Measurements from ENCODE around the gene MORF4L1. TPM values are rescaled to one million over a fixed set of nuclear protein-coding genes. Genes with fewer than 3 reads are reported as not detected.

MORF4L1 gene
- total RNA-seq, 1 donor from 2014 or later = 398 TPM

GRCh38 chr15:78932258-78932808, 59.6 kb downstream of the MORF4L1 start:
- H3K4me2 ChIP-seq (ENCODE audit: low read length) = no peak overlapping the region
- H3K9me3 ChIP-seq (ENCODE audit: insufficient read depth, low read depth, low read length) = no peaks in the 10 kb centered on the region
- no peak for FAIRE-seq
- no peaks in the 10 kb centered on the region for H3K36me3 ChIP-seq (ENCODE audit: insufficient read depth, low read length)
- Mint-ChIP-seq H3K27me3 (ENCODE audit: low read depth, unreplicated experiment) (peaks cover 24% of the 10 kb centered on the region), H3K4me1 (ENCODE audit: low read depth, unreplicated experiment) (peaks cover 5% of the 10 kb centered on the region), H3K36me3 (ENCODE audit: low read depth, unreplicated experiment) (peaks cover 4% of the 10 kb centered on the region), H3K27ac (ENCODE audit: unreplicated experiment) (no peak overlapping the region), H3K4me3 (ENCODE audit: unreplicated experiment) (no peak overlapping the region), H3K9me3 (ENCODE audit: unreplicated experiment) (no peaks in the 10 kb centered on the region)
- peaks cover 11% of the 10 kb centered on the region for H3K4me1 ChIP-seq (ENCODE audit: insufficient read depth, low read length)
- no peak for DNase-seq (ENCODE audit: low read depth)
- H4K20me1 ChIP-seq (ENCODE audit: insufficient read depth, low read length) = peaks cover 5% of the 10 kb centered on the region
- no peak overlapping the region for H2AFZ ChIP-seq (ENCODE audit: low read depth, low read length)
- H3K4me3 ChIP-seq (ENCODE audit: insufficient read depth, low read depth, low read length) = no peak overlapping the region
- H3K9ac ChIP-seq (ENCODE audit: low read length) = no peak overlapping the region
- no peak overlapping the region for H3K27ac ChIP-seq (ENCODE audit: low read depth, low read length)
- H3K79me2 ChIP-seq (ENCODE audit: insufficient read depth, low read length) = no peaks in the 10 kb centered on the region
- H3K27me3 ChIP-seq (ENCODE audit: insufficient read depth, low read length) = no peaks in the 10 kb centered on the region
- TF ChIP-seq CTCF (IDR thresholded peaks at IDR 0.05; ENCODE audit: insufficient read depth, low read depth, low read length) (no peak), EZH2 (IDR thresholded peaks at IDR 0.05; ENCODE audit: insufficient read depth, low read length) (no peak)

- Histone ChIP-seq H3K4me3 (ENCODE audit: insufficient read depth, low read depth, low read length) (no peak overlapping the region), H4K20me1 (ENCODE audit: insufficient read depth, low read length) (peaks cover 5% of the 10 kb centered on the region), H3K9me3 (ENCODE audit: insufficient read depth, low read depth, low read length) (no peaks in the 10 kb centered on the region), H3K36me3 (ENCODE audit: insufficient read depth, low read length) (no peaks in the 10 kb centered on the region), H3K79me2 (ENCODE audit: insufficient read depth, low read length) (no peaks in the 10 kb centered on the region), H3K27me3 (ENCODE audit: insufficient read depth, low read length) (no peaks in the 10 kb centered on the region), H3K4me1 (ENCODE audit: insufficient read depth, low read length) (peaks cover 11% of the 10 kb centered on the region), H2AFZ (ENCODE audit: low read depth, low read length) (no peak overlapping the region), H3K27ac (ENCODE audit: low read depth, low read length) (no peak overlapping the region), H3K4me2 (ENCODE audit: low read length) (no peak overlapping the region), H3K9ac (ENCODE audit: low read length) (no peak overlapping the region)
- no peak overlapping the region for H3K4me3 Mint-ChIP-seq (ENCODE audit: unreplicated experiment)
- H3K4me1 Mint-ChIP-seq (ENCODE audit: low read depth, unreplicated experiment) = peaks cover 5% of the 10 kb centered on the region
- no peak for FAIRE-seq
- H3K27ac Mint-ChIP-seq (ENCODE audit: unreplicated experiment) = no peak overlapping the region
- H3K9me3 Mint-ChIP-seq (ENCODE audit: unreplicated experiment) = no peaks in the 10 kb centered on the region
- no peak for DNase-seq (ENCODE audit: low read depth)
- H3K27me3 Mint-ChIP-seq (ENCODE audit: low read depth, unreplicated experiment) = peaks cover 26% of the 10 kb centered on the region
- peaks cover 1% of the 10 kb centered on the region for H3K36me3 Mint-ChIP-seq (ENCODE audit: low read depth, unreplicated experiment)
- TF ChIP-seq CTCF (IDR thresholded peaks at IDR 0.05; ENCODE audit: insufficient read depth, low read depth, low read length) (no peak), EZH2 (IDR thresholded peaks at IDR 0.05; ENCODE audit: insufficient read depth, low read length) (no peak)
These were observed 60.6 kb downstream of the MORF4L1 start for GRCh38 chr15:78933187-78933822.
